RWPE1 (cell line): ENCODE results near the gene VSTM2B.

Experiments
- CTCF ChIA-PET: fragments of 350-600 bp; sonication (Branson Sonifier 250); formaldehyde crosslinking; extraction: SDS; loops from one replicate; lab custom pipeline; 2021; lab: Yijun Ruan, JAX
- POLR2A ChIA-PET: fragments of 400-600 bp; formaldehyde crosslinking; extraction: SDS; loops from one replicate; lab custom pipeline; 2020; ENCODE audit warnings: antibody characterized with exemption; ENCODE audit not compliant: low non-redundant PET; lab: Yijun Ruan, JAX
- DNase-seq: peaks from one replicate; pipeline ENCODE4 v3.0.0; 2012; ENCODE audit warnings: low spot score
- H3K27ac ChIP-seq: fragments of 450-650 bp; 2 replicates; pipeline ENCODE4 v1.5.1; 2017
- TF ChIP-seq, protein P1 (sequence below): fragments of 450-650 bp; conservative IDR thresholded peaks from 2 replicates; pipeline ENCODE4 v1.5.1; 2017; ENCODE audit warnings: low read depth, mild to moderate bottlenecking

The VSTM2B gene

DNA sequence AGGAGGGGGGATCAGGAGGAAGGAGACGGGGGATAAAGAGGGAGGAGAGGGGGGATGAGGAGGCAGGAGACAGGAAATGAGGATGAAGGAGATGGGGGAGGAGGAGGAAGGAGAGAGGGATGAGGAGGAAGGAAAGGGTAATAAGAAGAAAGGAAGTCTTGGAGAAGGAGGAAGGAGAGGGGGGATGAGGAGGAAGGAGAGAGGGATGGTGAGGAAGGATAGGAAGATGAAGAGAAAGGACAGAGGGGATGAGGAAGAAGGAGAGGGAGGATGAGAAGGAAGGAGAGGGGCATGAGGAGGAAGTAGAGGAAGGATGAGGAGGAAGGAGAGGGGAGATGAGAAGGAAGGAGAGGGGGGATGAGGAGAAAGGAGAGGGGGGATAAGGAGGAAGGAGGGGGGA is 13.0 kb upstream of the VSTM2B start:
- ChIA-PET CTCF (no interaction called here), POLR2A (no interaction called here)
- DNase-seq = no peak
- TF ChIP-seq, protein P1, sequence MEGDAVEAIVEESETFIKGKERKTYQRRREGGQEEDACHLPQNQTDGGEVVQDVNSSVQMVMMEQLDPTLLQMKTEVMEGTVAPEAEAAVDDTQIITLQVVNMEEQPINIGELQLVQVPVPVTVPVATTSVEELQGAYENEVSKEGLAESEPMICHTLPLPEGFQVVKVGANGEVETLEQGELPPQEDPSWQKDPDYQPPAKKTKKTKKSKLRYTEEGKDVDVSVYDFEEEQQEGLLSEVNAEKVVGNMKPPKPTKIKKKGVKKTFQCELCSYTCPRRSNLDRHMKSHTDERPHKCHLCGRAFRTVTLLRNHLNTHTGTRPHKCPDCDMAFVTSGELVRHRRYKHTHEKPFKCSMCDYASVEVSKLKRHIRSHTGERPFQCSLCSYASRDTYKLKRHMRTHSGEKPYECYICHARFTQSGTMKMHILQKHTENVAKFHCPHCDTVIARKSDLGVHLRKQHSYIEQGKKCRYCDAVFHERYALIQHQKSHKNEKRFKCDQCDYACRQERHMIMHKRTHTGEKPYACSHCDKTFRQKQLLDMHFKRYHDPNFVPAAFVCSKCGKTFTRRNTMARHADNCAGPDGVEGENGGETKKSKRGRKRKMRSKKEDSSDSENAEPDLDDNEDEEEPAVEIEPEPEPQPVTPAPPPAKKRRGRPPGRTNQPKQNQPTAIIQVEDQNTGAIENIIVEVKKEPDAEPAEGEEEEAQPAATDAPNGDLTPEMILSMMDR = no peak
- H3K27ac ChIP-seq = no peak overlapping the region

DNA sequence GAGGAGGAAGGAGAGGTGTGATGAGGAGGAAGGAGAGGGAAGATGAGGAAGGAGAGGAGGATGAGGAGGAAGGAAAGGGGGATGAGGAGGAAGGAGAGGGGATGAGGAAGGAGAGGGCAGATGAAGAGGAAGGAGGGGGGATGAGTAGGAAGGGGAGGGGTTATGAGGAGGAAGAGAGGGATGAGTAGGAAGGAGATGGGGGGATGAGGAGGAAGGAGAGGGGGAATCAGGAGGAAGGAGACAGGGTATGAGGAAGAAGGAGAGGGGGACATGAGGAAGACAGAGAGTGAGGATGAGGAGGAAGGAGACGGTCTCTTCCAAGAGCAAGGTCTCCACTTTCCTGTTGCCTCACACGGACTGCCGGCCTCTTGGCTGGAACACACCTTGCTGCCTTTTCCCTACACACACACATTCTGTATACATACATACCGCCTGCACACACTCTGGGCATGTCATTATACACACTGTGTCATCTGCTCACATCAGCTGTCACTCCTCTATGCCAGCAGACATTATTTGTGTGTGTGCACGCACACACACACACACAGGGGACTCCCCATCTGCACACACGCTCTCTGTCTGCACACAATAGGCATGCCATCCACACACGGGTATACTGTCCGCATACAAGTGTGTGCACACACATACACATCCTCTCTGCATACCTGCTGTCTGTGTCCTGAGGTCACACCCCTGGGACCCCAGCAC is 11.1 kb upstream of the VSTM2B start:
- DNase-seq = no peak
- ChIA-PET CTCF (no interaction called here), POLR2A (no interaction called here)
- no peak overlapping the region for H3K27ac ChIP-seq
- TF ChIP-seq, protein P1 = no peak

DNA sequence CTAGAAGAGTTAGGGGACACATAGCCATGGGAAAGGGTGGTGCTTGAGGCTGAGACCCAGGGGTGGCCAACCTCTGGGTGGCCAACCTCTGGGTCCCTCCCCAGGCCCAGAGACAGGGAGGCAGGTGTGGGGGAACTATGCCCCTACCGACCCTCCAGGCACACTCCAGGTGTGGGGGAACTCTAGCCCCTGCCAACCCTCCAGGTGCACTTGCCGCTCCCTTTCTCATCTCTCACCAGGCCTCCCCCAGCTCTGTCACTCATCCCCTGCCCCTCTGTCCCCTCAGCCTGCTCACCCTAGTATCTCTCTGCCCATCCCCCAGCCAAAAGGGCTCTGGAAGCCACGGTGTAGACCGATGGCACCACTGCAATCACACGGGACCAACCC is 10.6 kb upstream of the VSTM2B start:
- ChIA-PET CTCF (no interaction called here), POLR2A (no interaction called here)
- TF ChIP-seq, protein P1 = no peak
- H3K27ac ChIP-seq = no peak overlapping the region
- DNase-seq = no peak

DNA sequence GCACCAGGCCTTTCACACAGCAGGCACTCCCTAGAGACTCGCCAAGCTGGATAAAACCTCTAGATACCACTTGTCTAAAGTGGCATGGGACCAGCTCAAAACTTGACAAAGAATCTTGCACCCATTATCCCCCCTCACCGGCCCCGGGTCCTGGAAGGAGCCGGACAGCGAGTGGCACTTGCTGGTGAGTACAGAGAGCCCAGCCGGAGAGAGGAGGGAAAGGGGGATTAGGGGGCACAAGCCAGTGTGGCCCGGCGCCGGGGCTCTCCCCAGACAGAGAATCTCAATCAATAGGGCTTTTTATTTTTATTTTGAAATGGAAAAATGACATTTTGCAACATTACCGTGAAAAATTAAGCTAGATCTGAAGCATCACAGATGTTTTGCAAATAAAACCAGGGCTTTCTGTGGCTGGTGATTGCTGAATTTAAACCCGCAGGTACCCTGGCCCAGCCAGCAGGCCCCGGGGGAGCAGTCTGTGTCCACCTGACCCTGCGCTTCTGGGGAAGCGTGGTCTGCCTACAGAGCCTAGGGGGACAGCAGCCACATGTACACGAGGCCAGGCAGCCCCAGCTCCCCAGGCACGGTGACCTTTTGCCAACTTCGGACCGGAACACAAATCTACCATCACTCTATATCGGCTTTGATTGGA is 10.0 kb upstream of the VSTM2B start:
- no peak for DNase-seq
- H3K27ac ChIP-seq = no peak overlapping the region
- CTCF ChIA-PET = interaction anchor here (0.6 kb wide), 1 partner anchor 185 kb away, joined by 5 read pairs; no protein-coding TSS in a partner anchor
- TF ChIP-seq, protein P1 = no peak
- POLR2A ChIA-PET = no interaction called here

DNA sequence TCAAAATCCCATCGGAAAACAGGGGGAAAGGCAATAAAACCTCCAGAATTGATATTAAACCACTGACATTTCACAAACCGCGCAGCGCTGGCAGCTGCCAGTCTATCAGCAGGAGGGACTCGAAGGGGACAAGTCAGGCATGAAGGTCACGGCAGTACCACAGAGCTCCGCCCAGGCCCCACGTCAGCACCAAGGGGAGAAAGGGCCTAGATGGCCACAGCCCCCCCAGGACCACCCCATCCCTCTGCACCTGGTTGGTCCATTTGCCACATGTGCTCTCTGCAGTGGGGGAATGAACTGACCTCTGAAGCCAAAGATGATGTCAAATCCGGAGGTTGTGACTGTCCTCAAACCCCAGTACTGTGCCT is 9.5 kb upstream of the VSTM2B start:
- POLR2A ChIA-PET = no interaction called here
- no peak for DNase-seq
- TF ChIP-seq, protein P1 = no peak
- CTCF ChIA-PET = interaction anchor here (0.6 kb wide), 1 partner anchor 186 kb away, joined by 5 read pairs; no protein-coding TSS in a partner anchor
- no peak overlapping the region for H3K27ac ChIP-seq

DNA sequence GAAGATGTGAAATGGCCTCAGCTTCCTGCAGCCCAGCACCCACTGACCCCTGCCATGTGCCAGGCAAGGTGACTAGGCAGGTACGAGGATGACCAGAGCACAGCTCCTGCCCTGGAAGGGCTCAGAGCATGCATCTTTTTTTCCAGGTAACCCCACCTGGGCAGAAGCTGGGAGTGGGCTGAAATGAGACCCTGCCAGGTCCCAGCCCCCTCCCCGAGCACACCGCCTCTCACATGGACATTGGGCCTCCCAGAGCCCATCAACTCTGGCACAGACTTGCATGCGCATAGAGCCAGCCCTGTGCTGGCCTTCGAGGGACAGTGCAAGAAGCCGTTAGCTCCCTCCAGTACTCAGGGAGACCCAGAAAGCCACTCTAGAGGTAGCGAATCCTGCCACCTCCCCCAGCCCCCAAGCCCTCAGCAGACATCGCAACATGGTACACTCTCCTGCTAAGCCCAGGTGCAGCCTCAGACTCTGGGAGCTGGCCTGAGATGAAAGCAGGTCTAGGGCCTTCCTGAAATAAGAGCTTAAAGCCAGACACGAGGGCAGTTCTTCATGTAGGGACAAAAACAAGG is 8.9 kb upstream of the VSTM2B start:
- TF ChIP-seq, protein P1 = no peak
- POLR2A ChIA-PET = no interaction called here
- CTCF ChIA-PET = no interaction called here
- H3K27ac ChIP-seq = no peak overlapping the region
- no peak for DNase-seq
